Bronchial epithelial cell (primary cell): Measurements from ENCODE around the gene RNF213. TPM values are rescaled to one million over a fixed set of nuclear protein-coding genes. Genes with fewer than 3 reads are reported as not detected.
A peak's percentile ranks its signal among the peaks of the same experiment; 100 is the strongest.

ENCODE experiments used
- DNase-seq: peaks from one replicate; pipeline ENCODE4 v3.0.0-alpha.2; 2010; ENCODE audit warnings: low read depth
- FAIRE-seq: peaks from 2 replicates; lab custom pipeline; 2011; peaks lifted over from hg19 to GRCh38; lab: Jason Lieb, UNC
- H3K27me3 ChIP-seq: 2 replicates; pipeline ENCODE4 v1.5.1; 2011; ENCODE audit warnings: low read length; ENCODE audit not compliant: control insufficient read depth, insufficient read depth
- H3K36me3 ChIP-seq: 2 replicates; pipeline ENCODE4 v1.5.1; 2011; ENCODE audit warnings: low read length; ENCODE audit not compliant: control insufficient read depth, insufficient read depth
- H3K4me3 ChIP-seq: 2 replicates; pipeline ENCODE4 v1.5.1; 2011; ENCODE audit warnings: mild to moderate bottlenecking, low read depth, low read length, control low read depth
- CTCF ChIP-seq: IDR thresholded peaks from 2 replicates; pipeline ENCODE4 v1.5.1; 2011; ENCODE audit warnings: mild to moderate bottlenecking, moderate library complexity, low read length, control low read depth, inconsistent platforms; ENCODE audit not compliant: insufficient read depth, severe bottlenecking
- total RNA-seq: library from RNA; depleted of rRNA; stranded (reverse); fragments of >200 nt; gene quantifications from 2 replicates; pipeline ENCODE4 v1.2.1, GENCODE V29; 2014

The RNF213 gene
- total RNA-seq, 1 donor from 2014 or later: 41.3 TPM

- H3K36me3 ChIP-seq: peaks cover 34% of the 10 kb centered on the region
- DNase-seq: no peak
These were observed 78.5 kb downstream of the RNF213 start for GRCh38 chr17:80339118-80339517.

GRCh38 chr17:80339731-80340456 lies 79.2 kb downstream of the RNF213 start:
- Histone ChIP-seq H3K27me3 (no peaks in the 10 kb centered on the region), H3K4me3 (no peak overlapping the region), H3K36me3 (peaks cover 35% of the 10 kb centered on the region)
- TF ChIP-seq CTCF: no peak
- no peak for DNase-seq
- no peak for FAIRE-seq

More at GRCh38 chr17:80339118-80339517, 78.5 kb downstream of the RNF213 start:
- TF ChIP-seq CTCF: no peak
- H3K27me3 ChIP-seq: no peaks in the 10 kb centered on the region
- FAIRE-seq: no peak
- H3K4me3 ChIP-seq: no peak overlapping the region

GRCh38 chr17:80345321-80345720 lies 84.7 kb downstream of the RNF213 start:
- no peak overlapping the region for H3K4me3 ChIP-seq
- peaks cover 37% of the 10 kb centered on the region for H3K36me3 ChIP-seq
- no peaks in the 10 kb centered on the region for H3K27me3 ChIP-seq
- DNase-seq (no peak), FAIRE-seq (no peak)
- TF ChIP-seq CTCF: no peak

GRCh38 chr17:80345841-80346497 lies 85.3 kb downstream of the RNF213 start:
- H3K27me3 ChIP-seq: no peaks in the 10 kb centered on the region
- DNase-seq (no peak), FAIRE-seq (peak; percentile 43)
- H3K4me3 ChIP-seq: no peak overlapping the region
- H3K36me3 ChIP-seq: peaks cover 38% of the 10 kb centered on the region
- TF ChIP-seq CTCF: no peak

- H3K36me3 ChIP-seq: peaks cover 42% of the 10 kb centered on the region
- H3K27me3 ChIP-seq: no peaks in the 10 kb centered on the region
- no peak for TF ChIP-seq CTCF
- DNase-seq (no peak), FAIRE-seq (no peak)
- no peak overlapping the region for H3K4me3 ChIP-seq
These were observed 86.0 kb downstream of the RNF213 start for GRCh38 chr17:80346498-80347275.
